Measurements from ENCODE around the gene CFAP299. TPM values are rescaled to one million over a fixed set of nuclear protein-coding genes. Genes with fewer than 3 reads are reported as not detected.

CFAP299 gene
- total and polyA plus RNA-seq, 2 donors (not counting 1 experiment from before 2014, with no cell fraction given), result not detected

DNA sequence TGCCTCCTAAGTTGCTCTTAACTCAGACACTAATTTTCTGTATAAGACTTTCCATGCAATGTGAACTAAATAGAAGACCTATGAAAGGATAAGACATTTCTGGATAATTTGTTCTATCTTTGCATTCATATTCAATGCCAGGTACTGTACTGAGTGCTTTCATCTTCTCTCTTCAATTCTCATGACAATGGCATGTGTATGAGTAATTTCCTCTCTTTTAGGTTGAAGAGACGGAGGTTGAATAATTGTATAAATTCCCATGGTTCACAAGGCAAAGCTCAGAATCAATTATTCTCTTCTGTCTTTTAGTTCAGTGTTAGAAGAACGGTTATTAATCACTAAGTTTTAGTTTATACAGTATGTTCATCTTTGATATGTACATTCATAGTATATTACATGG lies 29.3 kb upstream of the CFAP299 start:
- no peak overlapping the region for H3K4me3 Mint-ChIP-seq
- H4K20me1 ChIP-seq (ENCODE audit: control insufficient read depth, insufficient read depth, low read length, poor library complexity, severe bottlenecking), result no peaks in the 10 kb centered on the region
- peaks cover 39% of the 10 kb centered on the region for H3K27me3 Mint-ChIP-seq
- no peak overlapping the region for H2AFZ ChIP-seq (ENCODE audit: insufficient read depth, low read depth, low read length, poor library complexity, severe bottlenecking)
- H3K9ac ChIP-seq (ENCODE audit: low read length), result no peak overlapping the region
- peaks cover 0 to 10% (median 3%) of the 10 kb centered on the region in 4 experiments for H3K27me3 ChIP-seq (replicated peaks in 1 of 4; ENCODE audit: control extremely low read depth in 1 of 4, control insufficient read depth in 3 of 4, insufficient read depth in 4 of 4, low read length in 3 of 4)
- H3K4me3 ChIP-seq (ENCODE audit: control extremely low read depth in 1 of 5, extremely low read depth in 1 of 5, insufficient read depth in 1 of 5, low read depth in 2 of 5, low read length in 4 of 5), result no peak overlapping the region
- H3K9me3 ChIP-seq (ENCODE audit: control extremely low read depth in 1 of 3, control insufficient read depth in 2 of 3, insufficient read depth in 1 of 3, low read length in 2 of 3), result peaks cover 0 to 7% (median 4%) of the 10 kb centered on the region in 3 donors
- H3K27ac ChIP-seq (ENCODE audit: low read length in 2 of 2), result no peak overlapping the region
- no peak overlapping the region for H3K27ac Mint-ChIP-seq
- no peaks in the 10 kb centered on the region for H3K36me3 ChIP-seq (replicated peaks in 1 of 2; ENCODE audit: control extremely low read depth in 1 of 2, control insufficient read depth in 1 of 2, extremely low read depth in 1 of 2, insufficient read depth in 2 of 2, low read length in 1 of 2)
- no peak for DNase-seq
- H3K4me1 ChIP-seq (ENCODE audit: control insufficient read depth in 2 of 2, insufficient read depth in 2 of 2, low read length in 2 of 2), result no peaks in the 10 kb centered on the region
- no peak for TF ChIP-seq EZH2 (IDR thresholded peaks at IDR 0.05; ENCODE audit: borderline replicate concordance, insufficient read depth, low read depth, low read length, poor library complexity, severe bottlenecking)
- TF ChIP-seq, protein P1, sequence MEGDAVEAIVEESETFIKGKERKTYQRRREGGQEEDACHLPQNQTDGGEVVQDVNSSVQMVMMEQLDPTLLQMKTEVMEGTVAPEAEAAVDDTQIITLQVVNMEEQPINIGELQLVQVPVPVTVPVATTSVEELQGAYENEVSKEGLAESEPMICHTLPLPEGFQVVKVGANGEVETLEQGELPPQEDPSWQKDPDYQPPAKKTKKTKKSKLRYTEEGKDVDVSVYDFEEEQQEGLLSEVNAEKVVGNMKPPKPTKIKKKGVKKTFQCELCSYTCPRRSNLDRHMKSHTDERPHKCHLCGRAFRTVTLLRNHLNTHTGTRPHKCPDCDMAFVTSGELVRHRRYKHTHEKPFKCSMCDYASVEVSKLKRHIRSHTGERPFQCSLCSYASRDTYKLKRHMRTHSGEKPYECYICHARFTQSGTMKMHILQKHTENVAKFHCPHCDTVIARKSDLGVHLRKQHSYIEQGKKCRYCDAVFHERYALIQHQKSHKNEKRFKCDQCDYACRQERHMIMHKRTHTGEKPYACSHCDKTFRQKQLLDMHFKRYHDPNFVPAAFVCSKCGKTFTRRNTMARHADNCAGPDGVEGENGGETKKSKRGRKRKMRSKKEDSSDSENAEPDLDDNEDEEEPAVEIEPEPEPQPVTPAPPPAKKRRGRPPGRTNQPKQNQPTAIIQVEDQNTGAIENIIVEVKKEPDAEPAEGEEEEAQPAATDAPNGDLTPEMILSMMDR (IDR thresholded peaks at IDR 0.05), result no peak
- H3K4me2 ChIP-seq (replicated peaks; ENCODE audit: low read depth, low read length, poor library complexity, severe bottlenecking), result no peak overlapping the region
- intact Hi-C loops (cut with micrococcal nuclease), result no loop called here
- POLR2A ChIA-PET, result no interaction called here
- no peak for ATAC-seq (ENCODE audit: low read depth)
- H3K9me3 Mint-ChIP-seq (ENCODE audit: insufficient read depth), result no peaks in the 10 kb centered on the region
- H3K4me1 Mint-ChIP-seq, result no peaks in the 10 kb centered on the region
- no CpG with 5 or more reads among the region's 2 CpGs for WGBS (ENCODE audit: insufficient coverage)
- CTCF ChIA-PET, result no interaction called here
- no peaks in the 10 kb centered on the region for H3K79me2 ChIP-seq (ENCODE audit: control insufficient read depth, insufficient read depth, low read length)

DNA sequence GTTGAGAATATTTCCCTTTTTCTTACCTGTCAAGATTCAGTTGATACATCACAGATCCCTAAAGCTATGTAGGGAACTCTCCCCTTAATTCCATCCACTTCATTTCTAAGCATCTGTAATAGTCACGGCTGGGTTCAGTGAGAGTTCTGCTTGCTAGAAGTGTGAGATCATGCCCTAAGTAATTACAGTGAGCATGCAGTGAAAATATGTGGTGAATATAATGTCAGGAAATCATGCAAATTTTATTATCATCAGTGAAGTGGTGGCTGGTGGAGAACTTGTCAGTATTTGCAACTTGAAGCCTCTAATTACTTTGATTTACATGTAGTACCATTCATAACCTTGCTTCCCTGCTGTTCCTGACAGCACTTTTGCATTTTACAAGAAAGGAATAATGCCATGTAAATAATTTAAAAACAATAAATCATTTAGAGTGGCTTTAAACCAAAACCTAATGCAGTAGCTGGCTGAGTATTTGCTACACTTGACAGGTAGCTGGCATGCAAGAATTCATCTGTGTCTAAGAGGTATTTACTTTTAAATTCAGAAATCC lies 28.3 kb upstream of the CFAP299 start:
- Histone ChIP-seq H3K4me1 (ENCODE audit: control insufficient read depth in 2 of 2, insufficient read depth in 2 of 2, low read length in 2 of 2) (no peaks in the 10 kb centered on the region), H4K20me1 (ENCODE audit: control insufficient read depth, insufficient read depth, low read length, poor library complexity, severe bottlenecking) (no peaks in the 10 kb centered on the region), H3K9ac (ENCODE audit: low read length) (no peak overlapping the region), H3K27me3 (replicated peaks in 1 of 4; ENCODE audit: control extremely low read depth in 1 of 4, control insufficient read depth in 3 of 4, insufficient read depth in 4 of 4, low read length in 3 of 4) (peaks cover 0 to 10% (median 3%) of the 10 kb centered on the region in 4 experiments), H3K9me3 (ENCODE audit: control extremely low read depth in 1 of 3, control insufficient read depth in 2 of 3, insufficient read depth in 1 of 3, low read length in 2 of 3) (peaks cover 0 to 7% (median 0%) of the 10 kb centered on the region in 3 donors), H3K27ac (ENCODE audit: low read length in 2 of 2) (no peak overlapping the region), H3K4me3 (ENCODE audit: control extremely low read depth in 1 of 5, extremely low read depth in 1 of 5, insufficient read depth in 1 of 5, low read depth in 2 of 5, low read length in 4 of 5) (no peak overlapping the region), H3K79me2 (ENCODE audit: control insufficient read depth, insufficient read depth, low read length) (no peaks in the 10 kb centered on the region), H3K4me2 (replicated peaks; ENCODE audit: low read depth, low read length, poor library complexity, severe bottlenecking) (no peak overlapping the region), H2AFZ (ENCODE audit: insufficient read depth, low read depth, low read length, poor library complexity, severe bottlenecking) (no peak overlapping the region), H3K36me3 (replicated peaks in 1 of 2; ENCODE audit: control extremely low read depth in 1 of 2, control insufficient read depth in 1 of 2, extremely low read depth in 1 of 2, insufficient read depth in 2 of 2, low read length in 1 of 2) (no peaks in the 10 kb centered on the region)
- Mint-ChIP-seq H3K9me3 (ENCODE audit: insufficient read depth) (no peaks in the 10 kb centered on the region), H3K4me1 (no peaks in the 10 kb centered on the region), H3K4me3 (no peak overlapping the region), H3K27ac (no peak overlapping the region), H3K27me3 (peaks cover 47% of the 10 kb centered on the region)
- CTCF ChIA-PET, result no interaction called here
- DNase-seq (no peak), ATAC-seq (ENCODE audit: low read depth) (no peak)
- intact Hi-C loops (cut with micrococcal nuclease), result no loop called here
- WGBS (ENCODE audit: insufficient coverage), result no CpG with 5 or more reads among the region's 1 CpG
- no peak for TF ChIP-seq EZH2 (IDR thresholded peaks at IDR 0.05; ENCODE audit: borderline replicate concordance, insufficient read depth, low read depth, low read length, poor library complexity, severe bottlenecking)
- TF ChIP-seq, protein P1 (IDR thresholded peaks at IDR 0.05), result no peak
- POLR2A ChIA-PET, result no interaction called here
